ENCODE data around the gene UMODL1.

UMODL1 gene

GRCh38 chr21:42122398-42122797 is 51.3 kb downstream of the UMODL1 start:
- DNase-seq (ENCODE audit: low read depth, low spot score) = no peak
- CTCF ChIA-PET = interaction anchor here (0.7 to 7.7 kb wide), 4 partner anchors 10 to 306 kb away, joined by 3 to 55 read pairs (median 14); no protein-coding TSS in a partner anchor
- POLR2A ChIA-PET = no interaction called here

GRCh38 chr21:42122808-42123207 is 51.7 kb downstream of the UMODL1 start:
- no peak for DNase-seq (ENCODE audit: low read depth, low spot score)
- CTCF ChIA-PET = interaction anchor here (2.8 kb wide), 2 partner anchors 23 to 306 kb away, joined by 11 to 16 read pairs; no protein-coding TSS in a partner anchor
- POLR2A ChIA-PET = no interaction called here
- no peak overlapping the region for H3K4me3 ChIP-seq (ENCODE audit: low read depth, low read length)
- TF ChIP-seq CTCF (IDR thresholded peaks at IDR 0.05; ENCODE audit: insufficient read depth, low read length, missing control alignments) = no peak

More at GRCh38 chr21:42122398-42122797, 51.3 kb downstream of the UMODL1 start:
- TF ChIP-seq CTCF (IDR thresholded peaks at IDR 0.05; ENCODE audit: insufficient read depth, low read length, missing control alignments) = no peak
- H3K4me3 ChIP-seq (ENCODE audit: low read depth, low read length) = no peak overlapping the region

- no peak for DNase-seq (ENCODE audit: low read depth, low spot score)
- ChIA-PET CTCF (no interaction called here), POLR2A (no interaction called here)
- H3K4me3 ChIP-seq (ENCODE audit: low read depth, low read length) = no peak overlapping the region
- TF ChIP-seq CTCF (IDR thresholded peaks at IDR 0.05; ENCODE audit: insufficient read depth, low read length, missing control alignments) = no peak
Observed at GRCh38 chr21:42123219-42123908, 52.2 kb downstream of the UMODL1 start.

GRCh38 chr21:42124081-42124480 is 53.0 kb downstream of the UMODL1 start:
- H3K4me3 ChIP-seq (ENCODE audit: low read depth, low read length) = no peak overlapping the region
- POLR2A ChIA-PET = no interaction called here
- TF ChIP-seq CTCF (IDR thresholded peaks at IDR 0.05; ENCODE audit: insufficient read depth, low read length, missing control alignments) = no peak
- CTCF ChIA-PET = no interaction called here
- no peak for DNase-seq (ENCODE audit: low read depth, low spot score)

GRCh38 chr21:42124826-42125570 is 53.9 kb downstream of the UMODL1 start:
- POLR2A ChIA-PET = no interaction called here
- DNase-seq (ENCODE audit: low read depth, low spot score) = no peak
- no peak overlapping the region for H3K4me3 ChIP-seq (ENCODE audit: low read depth, low read length)
- TF ChIP-seq CTCF (IDR thresholded peaks at IDR 0.05; ENCODE audit: insufficient read depth, low read length, missing control alignments) = no peak
- CTCF ChIA-PET = interaction anchor here (0.8 to 6.2 kb wide), 9 partner anchors 8 to 308 kb away, joined by 3 to 45 read pairs (median 5); no protein-coding TSS in a partner anchor

All from AG04449 (cell line).